Right lobe of liver (tissue), 4 donors: ENCODE results near the gene TOX4.

ENCODE experiments used
- CTCF ChIP-seq, 4 donors: fragments of 200-600 bp in 3 of 4; fragments of 450-650 bp in 1 of 4; IDR thresholded peaks; one replicate each; pipeline versions ENCODE4 v1.5.1 to v1.8.0; 2016 to 2022; ENCODE audit warnings: antibody characterized with exemption in 4 of 4, mild to moderate bottlenecking in 2 of 4
- POLR2A ChIP-seq: fragments of 450-650 bp; IDR thresholded peaks from one replicate; pipeline ENCODE4 v1.6.1; 2017; ENCODE audit warnings: antibody characterized with exemption, mild to moderate bottlenecking
- donor health status: DM: no; HTN: no; CAD: no.
- donor health status: DM: no; HTN: no; CAD: no.
- donor health status: DM: no; HTN: yes; CAD: no.

GRCh38 chr14:21506557-21506956 is 29.6 kb downstream of the TOX4 start:
- TF ChIP-seq CTCF (IDR thresholded peaks at IDR 0.05) (no peak), POLR2A (no peak)
